HUES64 (cell line): ENCODE results near the gene FHIP1B.

Experiments
- H3K27ac ChIP-seq: 2 replicates; pipeline ENCODE4 v1.7.0; 2013; ENCODE audit warnings: low read depth, low read length, inconsistent platforms
- H3K27me3 ChIP-seq: 2 replicates; pipeline ENCODE4 v1.6.1; 2013; ENCODE audit warnings: mild to moderate bottlenecking, low read length; ENCODE audit not compliant: insufficient read depth
- H3K36me3 ChIP-seq: 2 replicates; pipeline ENCODE4 v1.6.1; 2013; ENCODE audit warnings: mild to moderate bottlenecking, low read length; ENCODE audit not compliant: insufficient read depth
- H3K4me1 ChIP-seq: 2 replicates; pipeline ENCODE4 v1.6.1; 2013; ENCODE audit warnings: mild to moderate bottlenecking, low read length, moderate library complexity; ENCODE audit not compliant: insufficient read depth
- H3K4me3 ChIP-seq: 2 replicates; pipeline ENCODE4 v1.5.1; 2013; ENCODE audit warnings: mild to moderate bottlenecking, low read length, moderate library complexity
- H3K9ac ChIP-seq: 2 replicates; pipeline ENCODE4 v1.6.1; 2013; ENCODE audit warnings: mild to moderate bottlenecking, low read depth, low read length
- H3K9me3 ChIP-seq: 2 replicates; pipeline ENCODE4 v1.6.1; 2013; ENCODE audit warnings: low read depth, low read length; ENCODE audit not compliant: insufficient read depth
- WGBS: fragments of 150-250, 120-280 bp; methylation state at CpG from one replicate; pipeline ENCODE4 v1.1.7; 2013; ENCODE audit warnings: missing lambda C conversion rate; 5-methylcytosine and 5-hydroxymethylcytosine counted together

Gene FHIP1B

DNA sequence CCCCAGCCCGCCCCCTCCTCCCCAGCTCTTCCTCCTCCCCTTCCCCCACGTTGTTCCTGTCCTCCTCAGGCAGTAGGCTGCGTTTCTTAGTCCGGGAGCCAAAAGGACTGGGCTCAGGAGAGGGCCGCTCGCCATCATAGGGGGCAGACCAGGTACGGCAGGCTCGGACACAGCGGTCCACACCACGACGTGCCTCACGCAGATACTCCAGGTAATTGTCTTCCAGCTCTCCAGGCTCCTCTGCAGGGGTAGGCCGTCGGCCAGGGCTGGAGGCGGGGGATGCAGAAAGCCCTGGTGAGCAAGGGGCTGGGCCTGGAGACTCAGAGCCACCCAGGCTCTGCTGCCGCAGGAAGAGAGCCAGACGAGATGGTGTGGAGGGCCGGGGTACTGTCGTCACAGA, 16.7 kb downstream of the FHIP1B start:
- Histone ChIP-seq H3K36me3 (peaks cover 94% of the 10 kb centered on the region), H3K9ac (no peak overlapping the region), H3K4me1 (no peaks in the 10 kb centered on the region), H3K4me3 (no peak overlapping the region), H3K27ac (no peak overlapping the region), H3K27me3 (no peaks in the 10 kb centered on the region), H3K9me3 (no peaks in the 10 kb centered on the region)
- WGBS, result 94% methylated on average over 18 of the region's 19 CpGs

DNA sequence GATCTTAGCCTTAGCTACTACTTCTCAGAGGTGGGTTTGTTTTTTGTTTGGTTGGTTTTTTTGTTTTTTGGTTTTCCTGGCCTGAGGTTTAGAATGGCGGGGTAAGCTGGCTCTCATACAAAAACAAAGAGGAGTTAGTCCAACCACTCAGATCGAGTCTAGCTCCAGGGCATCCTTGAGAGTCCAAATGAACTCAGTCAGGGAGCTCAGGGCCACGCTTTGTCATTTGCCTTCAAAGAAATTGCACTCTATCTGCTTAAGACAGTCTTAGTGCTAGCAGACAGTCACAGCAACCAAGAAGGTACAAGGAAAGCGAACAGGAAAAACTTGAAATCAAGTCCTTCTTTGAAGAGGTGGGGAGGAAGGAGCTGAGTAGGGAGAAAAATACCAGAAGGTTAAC, 17.9 kb downstream of the FHIP1B start:
- Histone ChIP-seq H3K4me1 (no peaks in the 10 kb centered on the region), H3K4me3 (no peak overlapping the region), H3K36me3 (peaks cover 93% of the 10 kb centered on the region), H3K27ac (no peak overlapping the region), H3K9me3 (no peaks in the 10 kb centered on the region), H3K27me3 (no peaks in the 10 kb centered on the region), H3K9ac (no peak overlapping the region)
- 94% methylated on average over 4 of the region's 4 CpGs for WGBS

DNA sequence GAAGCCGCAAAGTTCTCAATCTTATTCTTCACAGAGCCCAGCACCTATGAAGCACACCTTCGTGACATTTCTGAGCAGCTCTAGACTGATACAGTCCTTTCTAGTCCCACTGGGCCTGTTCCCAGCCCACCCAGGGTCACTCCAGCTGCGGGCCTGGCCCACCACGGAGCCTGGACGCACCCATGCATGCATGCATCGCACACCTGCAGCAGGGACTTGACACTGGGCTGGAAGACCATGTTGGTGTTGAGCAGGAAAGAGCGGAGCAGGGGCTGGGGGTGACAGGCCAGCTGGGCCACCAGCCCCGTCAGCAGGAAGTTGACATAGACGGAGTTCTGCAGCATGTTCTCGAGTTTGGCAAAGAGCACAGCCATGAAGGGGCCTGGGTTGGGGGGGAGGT, 19.9 kb downstream of the FHIP1B start:
- WGBS, result 94% methylated on average over 10 of the region's 10 CpGs
- H3K4me3 ChIP-seq, result no peak overlapping the region
- H3K27ac ChIP-seq, result no peak overlapping the region
- no peaks in the 10 kb centered on the region for H3K9me3 ChIP-seq
- H3K27me3 ChIP-seq, result no peaks in the 10 kb centered on the region
- H3K4me1 ChIP-seq, result no peaks in the 10 kb centered on the region
- no peak overlapping the region for H3K9ac ChIP-seq
- H3K36me3 ChIP-seq, result peaks cover 87% of the 10 kb centered on the region

DNA sequence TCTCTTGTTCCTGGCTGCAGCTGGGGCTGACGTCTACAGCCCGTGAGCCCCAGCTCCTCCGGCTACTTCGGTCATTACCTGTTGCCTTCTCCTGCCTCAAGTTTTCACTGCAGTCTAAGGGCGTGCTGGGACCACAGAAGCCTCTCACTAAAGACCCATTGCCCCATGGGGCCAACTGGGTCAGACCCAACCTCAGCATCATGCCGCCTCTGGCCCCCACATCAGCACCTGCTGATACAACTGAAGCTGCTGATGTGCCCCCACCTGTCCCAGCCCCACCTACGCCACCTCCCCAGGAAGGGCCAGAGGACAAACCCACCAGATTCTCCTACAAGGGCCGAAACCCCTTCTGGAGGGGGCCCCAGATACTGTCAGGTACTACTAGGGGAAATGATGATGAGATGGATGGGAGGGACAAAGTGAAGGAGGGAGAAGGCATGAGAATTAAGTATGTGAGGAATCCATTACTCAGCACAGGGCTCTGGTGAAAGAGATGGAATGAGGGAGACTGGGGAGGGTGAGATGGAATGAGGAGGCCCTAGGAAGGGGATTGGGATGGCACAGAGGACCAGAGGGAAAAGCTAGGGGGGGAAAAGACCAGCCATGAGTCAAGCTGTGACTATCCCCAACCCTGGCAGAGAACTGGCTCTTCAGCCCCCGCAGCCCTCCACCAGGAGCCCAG, 24.0 kb downstream of the FHIP1B start:
- H3K4me1 ChIP-seq, result no peaks in the 10 kb centered on the region
- H3K27ac ChIP-seq, result no peak overlapping the region
- H3K36me3 ChIP-seq, result peaks cover 54% of the 10 kb centered on the region
- H3K9me3 ChIP-seq, result no peaks in the 10 kb centered on the region
- WGBS, result 95% methylated on average over 9 of the region's 9 CpGs
- no peak overlapping the region for H3K4me3 ChIP-seq
- no peaks in the 10 kb centered on the region for H3K27me3 ChIP-seq
- H3K9ac ChIP-seq, result no peak overlapping the region

DNA sequence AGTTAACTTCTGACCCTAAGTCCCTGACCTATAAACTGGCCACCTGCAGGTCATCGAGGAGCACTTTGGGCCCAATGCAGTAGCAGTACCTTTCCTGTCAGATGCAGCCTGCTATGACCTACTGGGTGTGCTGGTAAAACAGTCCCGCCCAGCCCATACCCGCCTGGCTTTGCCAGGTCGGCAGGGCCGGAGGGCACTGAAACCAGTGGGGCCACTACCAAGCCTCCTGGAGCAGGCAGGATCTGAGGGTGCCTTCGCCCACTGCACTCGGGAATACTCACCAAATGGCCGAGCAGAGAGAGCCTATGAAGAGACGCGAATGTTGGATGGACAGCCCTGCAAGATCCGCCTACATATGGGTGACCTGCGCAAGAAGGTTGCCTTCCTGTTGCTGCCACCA, 24.6 kb downstream of the FHIP1B start:
- Histone ChIP-seq H3K4me3 (no peak overlapping the region), H3K9ac (no peak overlapping the region), H3K9me3 (no peaks in the 10 kb centered on the region), H3K27me3 (no peaks in the 10 kb centered on the region), H3K27ac (no peak overlapping the region), H3K36me3 (peaks cover 48% of the 10 kb centered on the region), H3K4me1 (no peaks in the 10 kb centered on the region)
- 96% methylated on average over 12 of the region's 12 CpGs for WGBS

DNA sequence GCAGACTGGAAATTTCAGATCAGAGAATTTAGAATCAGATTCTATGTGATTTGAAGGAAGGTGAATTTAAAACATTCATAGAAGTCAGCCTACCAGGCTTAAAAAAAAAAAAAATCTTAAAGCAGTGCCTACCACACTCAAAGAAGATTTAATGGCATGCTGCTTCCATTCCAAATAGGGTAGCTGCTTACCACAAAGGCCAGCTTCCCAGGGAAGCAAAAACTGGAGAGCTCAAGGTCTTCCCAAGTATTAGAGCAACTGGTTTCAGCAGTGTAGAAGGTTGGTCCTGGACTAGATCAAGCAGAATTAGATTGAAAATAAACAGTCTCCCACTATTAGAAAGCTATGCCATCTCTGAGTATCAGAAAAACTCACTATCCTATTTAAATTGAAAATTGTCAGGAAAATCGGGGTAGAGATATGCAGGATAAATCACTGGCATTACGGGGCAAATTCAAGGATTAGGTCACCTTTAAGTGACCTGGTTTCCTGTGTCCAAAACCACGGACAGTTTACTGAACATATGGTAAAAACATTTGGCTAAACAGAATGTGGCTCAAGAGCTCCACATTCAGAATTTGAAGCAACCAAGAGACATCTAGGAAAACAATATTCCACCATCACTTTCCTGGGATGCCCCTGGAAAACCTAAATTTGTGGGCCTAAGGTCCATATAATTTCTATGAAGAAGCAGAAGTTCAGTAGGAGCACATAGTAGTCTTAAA, 27.8 kb downstream of the FHIP1B start:
- 93% methylated on average over 3 of the region's 3 CpGs for WGBS
- Histone ChIP-seq H3K9me3 (no peaks in the 10 kb centered on the region), H3K9ac (no peak overlapping the region), H3K36me3 (peaks cover 18% of the 10 kb centered on the region), H3K27ac (no peak overlapping the region), H3K4me3 (no peak overlapping the region), H3K27me3 (no peaks in the 10 kb centered on the region), H3K4me1 (no peaks in the 10 kb centered on the region)

DNA sequence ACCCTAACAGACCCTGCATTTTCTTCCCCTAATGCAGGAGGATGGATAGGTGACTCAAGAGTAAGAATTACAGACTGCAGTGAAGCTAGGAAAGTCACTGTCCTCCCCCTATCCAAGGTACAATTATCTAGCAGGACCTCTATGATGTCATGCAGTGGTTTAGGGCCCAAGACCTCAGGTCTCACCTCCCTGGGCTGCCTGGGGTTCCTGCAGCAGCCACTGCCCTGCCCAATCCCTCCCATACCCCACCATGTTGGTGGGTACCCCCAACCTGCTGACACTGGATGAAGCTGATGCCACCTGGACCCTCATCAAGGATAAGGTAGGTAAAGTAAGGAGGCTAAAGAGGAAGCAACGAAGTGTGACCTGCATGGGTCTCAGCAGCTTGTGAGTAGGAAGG, 29.1 kb downstream of the FHIP1B start, which contains the start of gene C11orf42:
TSS of gene C11orf42 (plus strand) at position 192 of the 400 bp plus-strand sequence. CDS start at position 251, 59 bp downstream.
- Histone ChIP-seq H3K4me3 (no peak within 1 kb of the TSS), H3K27me3 (no peaks in the 10 kb centered on the region), H3K4me1 (no peaks in the 10 kb centered on the region), H3K27ac (no peak within 1 kb of the TSS), H3K9ac (no peak within 1 kb of the TSS), H3K9me3 (no peaks in the 10 kb centered on the region), H3K36me3 (peaks cover 10% of the 10 kb centered on the region)
- WGBS, result 100% methylated on average over 1 of the region's 1 CpG

DNA sequence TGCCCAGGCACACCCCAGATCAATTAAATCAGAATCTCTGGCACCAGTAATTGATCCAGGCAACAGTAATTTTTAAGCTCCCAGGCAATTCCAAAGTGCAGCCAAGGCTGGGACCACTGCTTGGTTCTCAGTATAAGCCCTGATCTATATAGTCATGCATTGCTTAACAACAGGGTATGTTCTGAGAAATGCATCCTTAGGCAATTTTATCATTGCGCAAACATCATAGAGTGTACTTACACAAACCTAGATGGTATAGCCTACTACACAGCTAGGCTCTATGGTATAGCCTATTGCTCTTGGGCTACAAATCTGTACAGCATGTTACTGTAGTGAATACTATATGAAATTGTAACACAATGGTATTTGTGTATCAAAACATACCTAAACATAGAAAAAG, 29.7 kb downstream of the FHIP1B start:
- 92% methylated on average over 1 of the region's 1 CpG for WGBS
- no peak overlapping the region for H3K9ac ChIP-seq
- no peak overlapping the region for H3K4me3 ChIP-seq
- no peaks in the 10 kb centered on the region for H3K27me3 ChIP-seq
- H3K27ac ChIP-seq, result no peak overlapping the region
- H3K36me3 ChIP-seq, result peaks cover 5% of the 10 kb centered on the region
- H3K9me3 ChIP-seq, result no peaks in the 10 kb centered on the region
- H3K4me1 ChIP-seq, result no peaks in the 10 kb centered on the region

DNA sequence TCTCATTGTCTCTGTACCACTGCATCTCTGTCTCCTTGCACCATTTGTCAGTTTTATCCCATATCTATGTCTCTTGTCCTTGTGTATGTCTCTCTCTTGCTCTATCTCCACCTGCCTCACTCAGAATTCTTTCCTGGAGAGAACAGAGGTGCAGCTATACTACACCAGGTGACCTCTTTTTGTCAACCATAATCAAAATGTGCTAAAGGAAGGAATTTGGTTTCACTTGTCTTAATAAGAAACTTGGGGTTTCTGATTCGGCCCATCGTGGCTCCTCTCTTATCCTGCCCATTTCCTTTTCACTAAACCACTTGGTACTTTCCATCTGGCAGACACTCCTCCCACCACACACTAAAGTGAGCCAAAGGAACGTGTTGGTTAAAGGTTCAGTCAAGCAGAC, 31.1 kb downstream of the FHIP1B start:
- no peak overlapping the region for H3K4me3 ChIP-seq
- H3K9me3 ChIP-seq, result no peaks in the 10 kb centered on the region
- H3K4me1 ChIP-seq, result no peaks in the 10 kb centered on the region
- no peaks in the 10 kb centered on the region for H3K27me3 ChIP-seq
- no peaks in the 10 kb centered on the region for H3K36me3 ChIP-seq
- H3K9ac ChIP-seq, result no peak overlapping the region
- 90% methylated on average over 3 of the region's 3 CpGs for WGBS
- H3K27ac ChIP-seq, result no peak overlapping the region

DNA sequence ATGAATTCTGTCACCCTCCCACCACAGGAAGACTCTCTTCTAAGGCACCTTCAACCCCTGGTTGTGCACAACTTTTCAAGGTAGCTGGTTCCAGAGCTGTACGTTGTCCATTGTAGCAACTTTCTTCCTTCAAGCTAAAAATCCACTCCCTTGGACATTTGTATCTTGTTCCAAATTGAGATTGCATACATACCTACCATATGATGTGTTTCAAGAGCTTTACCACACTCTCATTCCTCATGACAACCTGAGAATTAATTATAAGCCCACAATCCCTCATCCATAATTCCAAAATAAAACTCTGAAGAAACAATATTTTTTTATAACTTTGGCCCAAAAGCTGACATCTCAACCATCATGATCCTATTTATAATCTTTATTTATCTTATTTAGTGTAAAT, 32.4 kb downstream of the FHIP1B start:
- H3K27ac ChIP-seq, result no peak overlapping the region
- H3K9me3 ChIP-seq, result no peaks in the 10 kb centered on the region
- no peak overlapping the region for H3K9ac ChIP-seq
- H3K36me3 ChIP-seq, result no peaks in the 10 kb centered on the region
- H3K4me3 ChIP-seq, result no peak overlapping the region
- 98% methylated on average over 1 of the region's 1 CpG for WGBS
- H3K27me3 ChIP-seq, result no peaks in the 10 kb centered on the region
- H3K4me1 ChIP-seq, result no peaks in the 10 kb centered on the region

DNA sequence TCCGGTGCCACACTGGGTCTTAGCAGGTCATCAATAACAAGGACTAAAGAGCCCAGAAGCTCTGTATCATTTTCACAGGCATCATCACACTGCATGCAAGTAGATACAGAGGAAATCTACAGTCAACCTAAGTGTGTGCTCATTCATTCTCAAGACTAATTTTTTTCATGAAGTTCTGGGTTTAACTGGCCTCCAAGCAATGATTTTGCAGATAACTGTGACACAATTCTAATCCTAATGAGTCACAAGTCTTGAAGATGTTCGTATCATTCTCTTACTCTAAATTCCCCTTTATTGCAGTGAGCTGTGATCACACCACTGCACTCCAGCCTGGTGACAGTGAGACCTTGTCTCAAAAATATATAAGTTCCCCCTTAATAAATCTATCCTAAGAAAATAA, 33.0 kb downstream of the FHIP1B start:
- Histone ChIP-seq H3K27me3 (no peaks in the 10 kb centered on the region), H3K4me3 (no peak overlapping the region), H3K36me3 (no peaks in the 10 kb centered on the region), H3K4me1 (no peaks in the 10 kb centered on the region), H3K27ac (no peak overlapping the region), H3K9me3 (no peaks in the 10 kb centered on the region), H3K9ac (no peak overlapping the region)
- WGBS, result 95% methylated on average over 2 of the region's 2 CpGs
